A673 (cell line): ENCODE results near the gene PARN.

Experiments
- EZH2 ChIP-seq: fragments of 200-600 bp; sonication (generic); IDR thresholded peaks from 2 replicates; pipeline ENCODE4 v1.6.1; 2017; ENCODE audit warnings: borderline replicate concordance, low read depth, mild to moderate bottlenecking, mixed read lengths, antibody characterized with exemption, low read length; ENCODE audit not compliant: poor library complexity, severe bottlenecking
- TF ChIP-seq, protein P1 (sequence below): fragments of 300-800, 200-600 bp; sonication (generic); conservative IDR thresholded peaks from 2 replicates; pipeline ENCODE4 v1.5.1; 2017; ENCODE audit warnings: low read depth, mild to moderate bottlenecking, antibody characterized with exemption, low read length, moderate library complexity, mixed read lengths

GRCh38 chr16:14502932-14503741 lies 126.9 kb downstream of the PARN start:
- TF ChIP-seq, protein P1, sequence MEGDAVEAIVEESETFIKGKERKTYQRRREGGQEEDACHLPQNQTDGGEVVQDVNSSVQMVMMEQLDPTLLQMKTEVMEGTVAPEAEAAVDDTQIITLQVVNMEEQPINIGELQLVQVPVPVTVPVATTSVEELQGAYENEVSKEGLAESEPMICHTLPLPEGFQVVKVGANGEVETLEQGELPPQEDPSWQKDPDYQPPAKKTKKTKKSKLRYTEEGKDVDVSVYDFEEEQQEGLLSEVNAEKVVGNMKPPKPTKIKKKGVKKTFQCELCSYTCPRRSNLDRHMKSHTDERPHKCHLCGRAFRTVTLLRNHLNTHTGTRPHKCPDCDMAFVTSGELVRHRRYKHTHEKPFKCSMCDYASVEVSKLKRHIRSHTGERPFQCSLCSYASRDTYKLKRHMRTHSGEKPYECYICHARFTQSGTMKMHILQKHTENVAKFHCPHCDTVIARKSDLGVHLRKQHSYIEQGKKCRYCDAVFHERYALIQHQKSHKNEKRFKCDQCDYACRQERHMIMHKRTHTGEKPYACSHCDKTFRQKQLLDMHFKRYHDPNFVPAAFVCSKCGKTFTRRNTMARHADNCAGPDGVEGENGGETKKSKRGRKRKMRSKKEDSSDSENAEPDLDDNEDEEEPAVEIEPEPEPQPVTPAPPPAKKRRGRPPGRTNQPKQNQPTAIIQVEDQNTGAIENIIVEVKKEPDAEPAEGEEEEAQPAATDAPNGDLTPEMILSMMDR, result no peak
- TF ChIP-seq EZH2, result no peak
